Muscle of leg (tissue), 11 donors: ENCODE results near the gene OR9Q1. TPM values are rescaled to one million over a fixed set of nuclear protein-coding genes. Genes with fewer than 3 reads are reported as not detected.

Experiments
- DNase-seq: peaks from one replicate; pipeline ENCODE4 v3.0.0; 2013
- H3K27ac ChIP-seq: one replicate; pipeline ENCODE4 v1.5.1; 2013; ENCODE audit warnings: mild to moderate bottlenecking, low read length, control low read depth
- H3K27me3 ChIP-seq: one replicate; pipeline ENCODE4 v1.6.1; 2013; ENCODE audit warnings: low read length; ENCODE audit not compliant: control insufficient read depth, insufficient read depth
- H3K36me3 ChIP-seq: one replicate; pipeline ENCODE4 v1.6.1; 2013; ENCODE audit warnings: low read length; ENCODE audit not compliant: control insufficient read depth, insufficient read depth
- H3K4me1 ChIP-seq: one replicate; pipeline ENCODE4 v1.6.1; 2013; ENCODE audit warnings: low read length; ENCODE audit not compliant: control insufficient read depth, insufficient read depth
- H3K4me3 ChIP-seq: one replicate; pipeline ENCODE4 v1.5.1; 2013; ENCODE audit warnings: low read length, control low read depth
- H3K9me3 ChIP-seq: replicated peaks from 2 replicates; pipeline ENCODE4 v1.6.1; 2013; ENCODE audit warnings: low read depth, low read length; ENCODE audit not compliant: control insufficient read depth
- WGBS: methylation state at CpG from one replicate; pipeline ENCODE4 v1.1.5; 2013; ENCODE audit warnings: missing lambda C conversion rate; ENCODE audit not compliant: insufficient coverage; 5-methylcytosine and 5-hydroxymethylcytosine counted together
- polyA plus RNA-seq, 8 donors: library from polyadenylated mRNA; unstranded; fragments of 120-200 nt; gene quantifications; one replicate each; pipeline versions ENCODE4 v1.2.1 to v1.2.3, GENCODE V29; 2013; ENCODE audit warnings: inconsistent platforms in 1 of 8, low replicate concordance in 1 of 8; ENCODE audit not compliant: insufficient read length in 8 of 8, insufficient read depth in 1 of 8
- total RNA-seq: library from RNA; stranded (reverse); fragments of 120-200 nt; gene quantifications from one replicate; pipeline ENCODE4 v1.2.4, GENCODE V29; 2013

OR9Q1 gene
- total and polyA plus RNA-seq, 9 donors: not detected

DNA sequence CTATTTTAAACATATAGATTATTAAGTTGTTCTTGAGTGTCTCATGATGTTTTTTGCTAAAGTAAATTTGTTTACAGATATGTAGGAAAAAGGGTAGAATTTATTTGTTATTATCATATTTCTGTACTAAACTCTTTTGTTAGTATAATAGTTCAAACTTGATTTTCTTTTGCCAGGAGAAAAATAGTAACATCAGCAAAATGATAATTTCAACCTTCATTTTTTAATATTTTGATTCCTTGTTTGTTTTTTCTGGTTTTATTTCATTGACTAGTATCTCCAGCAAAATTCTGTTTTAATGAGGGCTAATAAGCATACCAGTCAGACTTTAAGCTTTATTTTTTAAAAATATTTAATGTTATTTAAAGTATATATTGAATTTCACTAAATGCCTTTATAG, 192.8 kb downstream of the OR9Q1 start:
- Histone ChIP-seq H3K27me3 (no peaks in the 10 kb centered on the region), H3K9me3 (no peaks in the 10 kb centered on the region), H3K4me1 (no peaks in the 10 kb centered on the region), H3K27ac (no peak overlapping the region), H3K4me3 (no peak overlapping the region), H3K36me3 (no peaks in the 10 kb centered on the region)
- no peak for DNase-seq

GRCh38 chr11:58222721-58223120, 199.0 kb downstream of the OR9Q1 start:
- Histone ChIP-seq H3K27me3 (no peaks in the 10 kb centered on the region), H3K36me3 (no peaks in the 10 kb centered on the region), H3K4me1 (no peaks in the 10 kb centered on the region), H3K9me3 (no peaks in the 10 kb centered on the region), H3K4me3 (no peak overlapping the region), H3K27ac (no peak overlapping the region)
- no peak for DNase-seq
- 75% methylated on average over 1 of the region's 7 CpGs for WGBS

DNA sequence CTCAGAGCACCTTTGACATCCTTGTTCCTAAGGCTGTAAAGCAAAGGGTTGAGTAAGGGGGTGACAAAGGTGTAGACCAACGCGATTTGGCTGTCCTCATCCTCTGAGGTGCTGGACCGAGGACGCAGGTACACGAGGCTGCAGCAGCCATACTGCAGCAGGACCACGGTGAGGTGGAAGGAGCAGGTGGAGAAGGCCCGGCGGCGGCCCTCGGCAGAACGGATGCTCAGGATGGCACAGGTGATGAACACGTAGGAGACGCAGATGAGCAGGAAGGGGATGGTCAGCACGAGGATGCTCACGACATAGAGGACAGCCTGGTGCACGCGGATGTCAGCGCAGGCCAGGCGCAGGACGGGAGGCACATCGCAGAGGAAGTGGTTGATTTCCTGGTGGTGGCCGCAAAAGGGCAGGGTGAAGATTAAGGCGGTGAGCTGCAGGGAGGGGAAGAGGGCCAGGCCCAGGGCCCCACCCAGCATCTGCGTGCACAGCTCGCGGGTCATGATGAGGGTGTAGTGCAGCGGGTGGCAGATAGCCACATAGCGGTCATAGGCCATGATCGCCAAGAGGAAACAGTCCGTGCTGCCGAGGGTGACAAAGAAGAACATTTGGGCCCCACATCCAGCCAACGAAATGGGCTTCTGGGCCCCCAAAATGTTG, 204.4 kb downstream of the OR9Q1 start:
- 91% methylated on average over 32 of the region's 32 CpGs for WGBS
- Histone ChIP-seq H3K27ac (no peak overlapping the region), H3K36me3 (no peaks in the 10 kb centered on the region), H3K9me3 (no peaks in the 10 kb centered on the region), H3K27me3 (no peaks in the 10 kb centered on the region), H3K4me3 (no peak overlapping the region), H3K4me1 (no peaks in the 10 kb centered on the region)
- DNase-seq: no peak

Other genes starting within 250 kb of the OR9Q1 start
- gene OR6Q1, start 7.1 kb downstream of the OR9Q1 start, total RNA-seq: not detected
- not detected for gene OR6Q1, start 7.1 kb downstream of the OR9Q1 start, polyA plus RNA-seq
- not detected for gene OR9I1, start 101.6 kb downstream of the OR9Q1 start, total RNA-seq
- gene OR9I1, start 101.6 kb downstream of the OR9Q1 start, polyA plus RNA-seq: not detected
- gene OR9Q2, start 165.2 kb downstream of the OR9Q1 start, total RNA-seq: not detected
- not detected for gene OR9Q2, start 165.2 kb downstream of the OR9Q1 start, polyA plus RNA-seq
- not detected for gene OR1S2, start 180.3 kb downstream of the OR9Q1 start, total RNA-seq
- not detected for gene OR1S2, start 180.3 kb downstream of the OR9Q1 start, polyA plus RNA-seq
- gene OR1S1, start 188.8 kb downstream of the OR9Q1 start, total RNA-seq: not detected
- gene OR1S1, start 188.8 kb downstream of the OR9Q1 start, polyA plus RNA-seq: not detected
- gene OR10Q1, start 205.0 kb downstream of the OR9Q1 start, total RNA-seq: not detected
- gene OR10Q1, start 205.0 kb downstream of the OR9Q1 start, polyA plus RNA-seq: under 1 TPM in 1 of 8 donors, not detected in 7; 0.11 TPM
- gene OR10W1, start 244.4 kb downstream of the OR9Q1 start, total RNA-seq: not detected
- not detected for gene OR10W1, start 244.4 kb downstream of the OR9Q1 start, polyA plus RNA-seq